Smooth muscle cell (in vitro differentiated cells): ENCODE data around the gene CDC14B. TPM values are rescaled to one million over a fixed set of nuclear protein-coding genes. Genes with fewer than 3 reads are reported as not detected.
A peak's percentile ranks its signal among the peaks of the same experiment; 100 is the strongest.
"Not testable (repeated sequence)": the region's sequence is repeated elsewhere in the genome, so short reads cannot be mapped to it uniquely, and the experiment has no call there.

Experiments
- DNase-seq: peaks from one replicate; lab custom pipeline; 2025; ENCODE audit not compliant: unreplicated experiment; lab: John Stamatoyannopoulos, UW
- H2AFZ ChIP-seq: fragments of 200-600 bp; sonication (generic); 2 replicates; pipeline ENCODE4 v1.6.0; 2016; ENCODE audit warnings: antibody characterized with exemption, low read depth, mild to moderate bottlenecking
- H3F3A ChIP-seq: fragments of 200-600 bp; sonication (generic); 2 replicates; pipeline ENCODE4 v1.6.0; 2017; ENCODE audit warnings: antibody characterized with exemption, low read depth
- H3K27ac ChIP-seq: fragments of 200-600 bp; sonication (generic); 2 replicates; pipeline ENCODE4 v1.5.1; 2016; ENCODE audit warnings: low read depth, mild to moderate bottlenecking
- H3K27me3 ChIP-seq: fragments of 200-600 bp; sonication (generic); 2 replicates; pipeline ENCODE4 v1.6.1; 2016; ENCODE audit warnings: low read depth, mild to moderate bottlenecking
- H3K36me3 ChIP-seq: fragments of 200-600 bp; sonication (generic); 2 replicates; pipeline ENCODE4 v1.5.1; 2016; ENCODE audit warnings: low read depth
- H3K4me1 ChIP-seq: fragments of 200-600 bp; sonication (generic); 2 replicates; pipeline ENCODE4 v1.5.1; 2016; ENCODE audit warnings: low read depth
- H3K4me2 ChIP-seq: fragments of 200-600 bp; sonication (generic); 2 replicates; pipeline ENCODE4 v1.6.0; 2016; ENCODE audit warnings: mild to moderate bottlenecking
- H3K4me3 ChIP-seq: fragments of 200-600 bp; sonication (generic); 2 replicates; pipeline ENCODE4 v1.5.1; 2016; ENCODE audit warnings: mild to moderate bottlenecking
- H3K79me2 ChIP-seq: fragments of 200-600 bp; sonication (generic); 2 replicates; pipeline ENCODE4 v1.6.0; 2016; ENCODE audit warnings: low read depth, mild to moderate bottlenecking
- H3K9ac ChIP-seq: fragments of 200-600 bp; sonication (generic); 2 replicates; pipeline ENCODE4 v1.6.0; 2016; ENCODE audit warnings: low read depth
- H3K9me3 ChIP-seq: fragments of 200-600 bp; sonication (generic); replicated peaks from 2 replicates; pipeline ENCODE4 v1.5.1; 2016; ENCODE audit warnings: low read depth
- H4K20me1 ChIP-seq: fragments of 200-600 bp; sonication (generic); 2 replicates; pipeline ENCODE4 v1.6.0; 2016; ENCODE audit warnings: low read depth
- CTCF ChIP-seq: fragments of 200-600 bp; sonication (generic); IDR thresholded peaks from 2 replicates; pipeline ENCODE4 v1.5.1; 2017; ENCODE audit warnings: borderline replicate concordance, mild to moderate bottlenecking, antibody characterized with exemption; ENCODE audit not compliant: insufficient read depth, poor library complexity, severe bottlenecking
- WGBS: methylation state at CpG from one replicate; pipeline ENCODE4 v1.1.7; 2016; ENCODE audit warnings: low lambda C conversion rate; 5-methylcytosine and 5-hydroxymethylcytosine counted together
- polyA plus RNA-seq: library from polyadenylated mRNA; unstranded; fragments of >200 nt; fragmentation: Nextera tagmentation; extraction: Ambion mirVana; gene quantifications from 2 replicates; pipeline ENCODE4 v1.2.1, GENCODE V29; 2016
- total RNA-seq: library from RNA; depleted of rRNA; stranded (reverse); fragments of >200 nt; gene quantifications from 2 replicates; pipeline ENCODE4 v1.2.3, GENCODE V29; 2014

The CDC14B gene
- total and polyA plus RNA-seq, 2 experiments from 2014 or later, result 5.7 to 16.0 TPM

DNA sequence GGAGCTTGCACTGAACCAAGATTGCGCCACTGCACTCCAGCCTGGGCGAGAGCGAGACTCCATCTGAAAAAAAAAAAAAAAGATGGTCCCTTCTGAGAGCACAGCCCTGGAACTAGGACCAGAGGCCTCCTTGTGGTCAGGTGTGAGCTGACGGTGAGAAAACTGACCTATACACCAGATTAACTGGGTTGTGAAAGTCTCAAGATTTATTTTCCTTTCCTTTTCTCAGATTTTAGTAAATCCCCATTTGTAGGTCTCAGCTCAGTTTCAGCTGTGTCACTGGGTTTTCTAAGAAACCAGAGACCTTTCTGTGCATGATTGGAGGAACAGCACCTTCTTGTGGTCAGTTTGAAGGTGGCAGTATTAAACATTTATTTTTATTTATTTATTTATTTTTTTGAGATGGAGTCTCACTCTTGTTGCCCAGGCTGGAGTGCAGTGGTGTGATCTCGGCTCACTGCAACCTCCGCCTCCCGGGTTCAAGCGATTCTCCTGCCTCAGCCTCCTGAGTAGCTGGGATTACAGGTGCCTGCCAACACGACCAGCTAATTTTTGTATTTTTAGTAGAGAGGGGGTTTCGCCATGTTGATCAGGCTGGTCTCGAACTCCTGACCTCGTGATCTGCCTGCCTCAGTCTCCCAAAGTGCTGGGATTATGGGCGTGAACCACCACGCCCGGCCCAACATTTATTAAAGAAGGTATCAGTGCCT lies 47.2 kb upstream of the CDC14B start:
- not testable (repeated sequence) for H3K9me3 ChIP-seq, H3K27ac ChIP-seq, H2AFZ ChIP-seq, H3K27me3 ChIP-seq, DNase-seq, H3K9ac ChIP-seq, H3F3A ChIP-seq, H3K4me2 ChIP-seq, H3K36me3 ChIP-seq, H3K4me3 ChIP-seq, H4K20me1 ChIP-seq, H3K79me2 ChIP-seq, H3K4me1 ChIP-seq
- 80% methylated on average over 15 of the region's 15 CpGs for WGBS
- peak; percentile 72 for TF ChIP-seq CTCF

- H3K27me3 ChIP-seq, result no peaks in the 10 kb centered on the region
- no peaks in the 10 kb centered on the region for H4K20me1 ChIP-seq
- H3K4me2 ChIP-seq, result no peak overlapping the region
- H3K9ac ChIP-seq, result no peak overlapping the region
- H3K4me1 ChIP-seq, result no peaks in the 10 kb centered on the region
- no peak overlapping the region for H3K27ac ChIP-seq
- no peak for DNase-seq
- no peaks in the 10 kb centered on the region for H3K79me2 ChIP-seq
- no peak overlapping the region for H3K4me3 ChIP-seq
- H2AFZ ChIP-seq, result no peak overlapping the region
- no peak for TF ChIP-seq CTCF
- 94% methylated on average over 6 of the region's 6 CpGs for WGBS
- no peaks in the 10 kb centered on the region for H3K36me3 ChIP-seq
- H3K9me3 ChIP-seq, result no peaks in the 10 kb centered on the region
- H3F3A ChIP-seq, result no peaks in the 10 kb centered on the region
Observed at GRCh38 chr9:96665789-96666188, 46.1 kb upstream of the CDC14B start.

GRCh38 chr9:96663506-96664120 lies 44.0 kb upstream of the CDC14B start:
- H3F3A ChIP-seq, result no peaks in the 10 kb centered on the region
- no peaks in the 10 kb centered on the region for H3K27me3 ChIP-seq
- no peak overlapping the region for H3K27ac ChIP-seq
- H3K4me3 ChIP-seq, result no peak overlapping the region
- H3K9ac ChIP-seq, result no peak overlapping the region
- no peak for DNase-seq
- no peaks in the 10 kb centered on the region for H3K36me3 ChIP-seq
- no peak for TF ChIP-seq CTCF
- H3K4me1 ChIP-seq, result no peaks in the 10 kb centered on the region
- no peak overlapping the region for H3K4me2 ChIP-seq
- 77% methylated on average over 20 of the region's 20 CpGs for WGBS
- H3K79me2 ChIP-seq, result no peaks in the 10 kb centered on the region
- H4K20me1 ChIP-seq, result no peaks in the 10 kb centered on the region
- H2AFZ ChIP-seq, result no peak overlapping the region
- no peaks in the 10 kb centered on the region for H3K9me3 ChIP-seq

- Histone ChIP-seq H4K20me1 (no peaks in the 10 kb centered on the region), H3K27me3 (peaks cover 13% of the 10 kb centered on the region), H3K9me3 (no peaks in the 10 kb centered on the region), H3K36me3 (no peaks in the 10 kb centered on the region), H3F3A (no peaks in the 10 kb centered on the region), H3K9ac (no peak overlapping the region), H3K4me1 (no peaks in the 10 kb centered on the region), H3K4me3 (no peak overlapping the region), H3K4me2 (no peak overlapping the region), H3K27ac (no peak overlapping the region), H3K79me2 (no peaks in the 10 kb centered on the region), H2AFZ (no peak overlapping the region)
- DNase-seq, result no peak
- 79% methylated on average over 4 of the region's 4 CpGs for WGBS
- TF ChIP-seq CTCF, result no peak
Observed at GRCh38 chr9:96661711-96662110, 42.1 kb upstream of the CDC14B start.
